Measurements from ENCODE around the gene PEX5L.
"Not testable (repeated sequence)": the region's sequence is repeated elsewhere in the genome, so short reads cannot be mapped to it uniquely, and the experiment has no call there.

PEX5L gene

GRCh38 chr3:180018543-180018942 is 18.2 kb downstream of the PEX5L start:
- H3K4me3 ChIP-seq (ENCODE audit: insufficient read depth, low read depth, low read length, poor library complexity, severe bottlenecking) = no peak overlapping the region
- H3K27ac ChIP-seq (ENCODE audit: insufficient read depth, low read length, poor library complexity, severe bottlenecking) = no peak overlapping the region
- H3K4me1 ChIP-seq (ENCODE audit: control insufficient read depth, insufficient read depth, low read length, poor library complexity, severe bottlenecking) = no peaks in the 10 kb centered on the region
- H3K9me3 ChIP-seq (ENCODE audit: control insufficient read depth, low read length) = no peaks in the 10 kb centered on the region
- no peaks in the 10 kb centered on the region for H3K27me3 ChIP-seq (replicated peaks; ENCODE audit: control insufficient read depth, insufficient read depth, low read length, poor library complexity, severe bottlenecking)
- no peaks in the 10 kb centered on the region for H3K36me3 ChIP-seq (ENCODE audit: control insufficient read depth, insufficient read depth, low read length)
- no peak for DNase-seq

DNA sequence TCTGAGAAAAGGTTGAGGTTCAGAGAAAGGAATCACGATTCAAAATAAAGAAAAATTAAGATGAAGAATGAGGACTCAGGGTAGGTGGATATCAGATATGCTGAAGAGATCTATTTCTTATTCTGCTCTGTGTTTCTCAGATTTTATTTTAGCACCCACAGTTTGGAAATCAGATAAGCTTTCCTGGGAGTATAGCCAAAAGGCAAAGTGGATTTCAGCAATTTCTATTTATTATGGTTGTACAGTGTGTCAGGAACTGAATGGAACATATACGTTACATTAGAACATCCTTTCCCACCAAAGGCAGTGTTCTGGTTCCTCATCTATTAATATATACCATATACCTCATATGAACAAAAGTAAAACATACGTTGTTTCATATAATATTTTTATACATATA is 18.9 kb downstream of the PEX5L start:
- no peaks in the 10 kb centered on the region for H3K36me3 ChIP-seq (ENCODE audit: control insufficient read depth, insufficient read depth, low read length)
- H3K4me3 ChIP-seq (ENCODE audit: insufficient read depth, low read depth, low read length, poor library complexity, severe bottlenecking) = no peak overlapping the region
- no peak for DNase-seq
- no peaks in the 10 kb centered on the region for H3K9me3 ChIP-seq (ENCODE audit: control insufficient read depth, low read length)
- H3K4me1 ChIP-seq (ENCODE audit: control insufficient read depth, insufficient read depth, low read length, poor library complexity, severe bottlenecking) = no peaks in the 10 kb centered on the region
- no peak overlapping the region for H3K27ac ChIP-seq (ENCODE audit: insufficient read depth, low read length, poor library complexity, severe bottlenecking)
- H3K27me3 ChIP-seq (replicated peaks; ENCODE audit: control insufficient read depth, insufficient read depth, low read length, poor library complexity, severe bottlenecking) = no peaks in the 10 kb centered on the region

DNA sequence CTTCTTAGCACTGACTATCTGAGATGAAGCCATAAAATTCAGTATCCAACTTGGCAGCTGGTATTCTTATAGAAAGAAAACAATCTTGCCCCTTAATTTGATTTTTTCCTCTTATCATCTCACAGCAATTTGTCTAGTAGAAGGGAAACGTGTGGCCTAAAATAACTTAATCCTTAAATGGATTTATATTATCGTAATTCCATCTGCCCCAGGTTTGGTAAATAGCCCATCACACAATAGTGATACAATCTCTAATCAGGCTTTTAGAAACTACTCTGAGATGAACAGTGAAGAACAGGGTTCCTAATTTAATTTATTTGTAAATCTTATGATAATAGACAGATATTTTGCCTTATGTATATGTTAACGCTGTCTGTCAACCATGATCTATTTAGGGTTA is 24.8 kb downstream of the PEX5L start:
- H3K36me3 ChIP-seq (ENCODE audit: control insufficient read depth, insufficient read depth, low read length) = no peaks in the 10 kb centered on the region

DNA sequence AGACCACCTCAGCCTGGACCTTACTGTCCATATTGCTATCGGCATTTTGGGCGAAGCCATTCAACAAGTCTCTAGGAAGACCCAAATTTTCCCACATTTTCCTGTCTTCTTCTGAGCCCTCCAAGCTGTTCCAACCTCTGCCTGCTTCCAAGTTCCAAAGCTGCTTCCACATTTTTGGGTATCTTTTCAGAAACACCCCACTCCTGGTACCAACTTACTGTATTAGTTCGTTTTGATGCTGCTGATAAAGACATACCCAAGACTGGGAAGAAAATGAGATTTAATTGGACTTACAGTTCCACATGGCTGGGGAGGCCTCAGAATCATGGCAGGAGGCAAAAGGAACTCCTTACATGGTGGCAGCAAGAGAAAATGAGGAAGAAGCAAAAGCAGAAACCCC is 28.4 kb downstream of the PEX5L start:
- not testable (repeated sequence) for H3K36me3 ChIP-seq (ENCODE audit: control insufficient read depth, insufficient read depth, low read length); H3K9me3 ChIP-seq (ENCODE audit: control insufficient read depth, low read length); H3K27me3 ChIP-seq (replicated peaks; ENCODE audit: control insufficient read depth, insufficient read depth, low read length, poor library complexity, severe bottlenecking); DNase-seq; H3K4me3 ChIP-seq (ENCODE audit: insufficient read depth, low read depth, low read length, poor library complexity, severe bottlenecking); H3K4me1 ChIP-seq (ENCODE audit: control insufficient read depth, insufficient read depth, low read length, poor library complexity, severe bottlenecking); H3K27ac ChIP-seq (ENCODE audit: insufficient read depth, low read length, poor library complexity, severe bottlenecking)

More for the DNA sequence above, 24.8 kb downstream of the PEX5L start:
- Histone ChIP-seq H3K9me3 (ENCODE audit: control insufficient read depth, low read length) (no peaks in the 10 kb centered on the region), H3K4me3 (ENCODE audit: insufficient read depth, low read depth, low read length, poor library complexity, severe bottlenecking) (no peak overlapping the region), H3K27ac (ENCODE audit: insufficient read depth, low read length, poor library complexity, severe bottlenecking) (no peak overlapping the region), H3K4me1 (ENCODE audit: control insufficient read depth, insufficient read depth, low read length, poor library complexity, severe bottlenecking) (no peaks in the 10 kb centered on the region), H3K27me3 (replicated peaks; ENCODE audit: control insufficient read depth, insufficient read depth, low read length, poor library complexity, severe bottlenecking) (no peaks in the 10 kb centered on the region)
- DNase-seq = no peak

GRCh38 chr3:180004542-180004941 is 32.2 kb downstream of the PEX5L start:
- Histone ChIP-seq H3K27me3 (replicated peaks; ENCODE audit: control insufficient read depth, insufficient read depth, low read length, poor library complexity, severe bottlenecking) (no peaks in the 10 kb centered on the region), H3K4me3 (ENCODE audit: insufficient read depth, low read depth, low read length, poor library complexity, severe bottlenecking) (no peak overlapping the region), H3K27ac (ENCODE audit: insufficient read depth, low read length, poor library complexity, severe bottlenecking) (no peak overlapping the region), H3K9me3 (ENCODE audit: control insufficient read depth, low read length) (no peaks in the 10 kb centered on the region), H3K4me1 (ENCODE audit: control insufficient read depth, insufficient read depth, low read length, poor library complexity, severe bottlenecking) (no peaks in the 10 kb centered on the region), H3K36me3 (ENCODE audit: control insufficient read depth, insufficient read depth, low read length) (no peaks in the 10 kb centered on the region)
- no peak for DNase-seq

GRCh38 chr3:180002006-180002405 is 34.7 kb downstream of the PEX5L start:
- no peaks in the 10 kb centered on the region for H3K27me3 ChIP-seq (replicated peaks; ENCODE audit: control insufficient read depth, insufficient read depth, low read length, poor library complexity, severe bottlenecking)
- no peak for DNase-seq
- no peaks in the 10 kb centered on the region for H3K9me3 ChIP-seq (ENCODE audit: control insufficient read depth, low read length)
- no peak overlapping the region for H3K27ac ChIP-seq (ENCODE audit: insufficient read depth, low read length, poor library complexity, severe bottlenecking)
- H3K36me3 ChIP-seq (ENCODE audit: control insufficient read depth, insufficient read depth, low read length) = no peaks in the 10 kb centered on the region
- no peaks in the 10 kb centered on the region for H3K4me1 ChIP-seq (ENCODE audit: control insufficient read depth, insufficient read depth, low read length, poor library complexity, severe bottlenecking)
- H3K4me3 ChIP-seq (ENCODE audit: insufficient read depth, low read depth, low read length, poor library complexity, severe bottlenecking) = no peak overlapping the region

DNA sequence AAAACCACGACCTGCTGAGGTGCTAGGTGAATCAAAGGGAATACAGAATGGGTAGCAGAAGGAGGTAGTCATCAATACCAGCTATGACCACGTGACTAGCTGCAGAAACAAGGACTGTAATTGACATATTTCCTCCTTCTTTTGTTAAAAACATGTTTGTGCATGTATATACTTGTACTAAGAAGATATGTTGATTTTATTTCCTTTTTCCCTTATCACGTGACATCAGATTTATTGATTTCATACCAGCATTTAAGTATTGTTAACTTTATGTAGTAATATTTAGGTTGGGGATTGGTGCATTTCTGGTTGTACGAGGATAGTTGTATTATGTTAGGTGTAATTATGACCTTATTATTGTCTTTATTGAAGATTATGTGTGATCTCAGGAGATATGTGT is 36.2 kb downstream of the PEX5L start:
- no peaks in the 10 kb centered on the region for H3K4me1 ChIP-seq (ENCODE audit: control insufficient read depth, insufficient read depth, low read length, poor library complexity, severe bottlenecking)
- H3K4me3 ChIP-seq (ENCODE audit: insufficient read depth, low read depth, low read length, poor library complexity, severe bottlenecking) = no peak overlapping the region
- no peaks in the 10 kb centered on the region for H3K36me3 ChIP-seq (ENCODE audit: control insufficient read depth, insufficient read depth, low read length)
- no peak for DNase-seq
- H3K27me3 ChIP-seq (replicated peaks; ENCODE audit: control insufficient read depth, insufficient read depth, low read length, poor library complexity, severe bottlenecking) = no peaks in the 10 kb centered on the region
- no peaks in the 10 kb centered on the region for H3K9me3 ChIP-seq (ENCODE audit: control insufficient read depth, low read length)
- H3K27ac ChIP-seq (ENCODE audit: insufficient read depth, low read length, poor library complexity, severe bottlenecking) = no peak overlapping the region

DNA sequence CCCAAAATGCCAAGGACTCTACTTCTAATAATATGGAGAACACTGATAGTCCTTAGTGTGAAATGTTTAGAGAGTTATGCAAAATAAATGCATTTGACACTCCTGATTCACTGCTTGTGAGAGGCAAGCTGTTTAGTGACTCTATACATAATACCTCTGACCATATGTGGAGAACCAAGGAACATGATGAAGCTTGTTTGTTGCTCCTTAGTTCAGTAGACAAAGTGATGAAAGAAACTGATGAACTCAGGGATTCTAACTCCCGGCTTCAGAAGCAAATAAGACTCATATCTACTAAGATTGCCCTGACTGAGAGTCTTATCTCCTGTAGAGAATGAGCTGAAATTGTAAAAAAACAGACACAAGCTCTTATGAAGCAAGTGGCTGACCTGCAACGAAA is 41.3 kb downstream of the PEX5L start:
- H3K27me3 ChIP-seq (replicated peaks; ENCODE audit: control insufficient read depth, insufficient read depth, low read length, poor library complexity, severe bottlenecking) = no peaks in the 10 kb centered on the region
- no peaks in the 10 kb centered on the region for H3K36me3 ChIP-seq (ENCODE audit: control insufficient read depth, insufficient read depth, low read length)
- no peak overlapping the region for H3K27ac ChIP-seq (ENCODE audit: insufficient read depth, low read length, poor library complexity, severe bottlenecking)
- DNase-seq = no peak
- H3K4me1 ChIP-seq (ENCODE audit: control insufficient read depth, insufficient read depth, low read length, poor library complexity, severe bottlenecking) = no peaks in the 10 kb centered on the region
- no peaks in the 10 kb centered on the region for H3K9me3 ChIP-seq (ENCODE audit: control insufficient read depth, low read length)
- H3K4me3 ChIP-seq (ENCODE audit: insufficient read depth, low read depth, low read length, poor library complexity, severe bottlenecking) = no peak overlapping the region

- no peaks in the 10 kb centered on the region for H3K36me3 ChIP-seq (ENCODE audit: control insufficient read depth, insufficient read depth, low read length)
- H3K4me1 ChIP-seq (ENCODE audit: control insufficient read depth, insufficient read depth, low read length, poor library complexity, severe bottlenecking) = no peaks in the 10 kb centered on the region
- no peaks in the 10 kb centered on the region for H3K27me3 ChIP-seq (replicated peaks; ENCODE audit: control insufficient read depth, insufficient read depth, low read length, poor library complexity, severe bottlenecking)
- H3K4me3 ChIP-seq (ENCODE audit: insufficient read depth, low read depth, low read length, poor library complexity, severe bottlenecking) = no peak overlapping the region
- no peak for DNase-seq
- H3K27ac ChIP-seq (ENCODE audit: insufficient read depth, low read length, poor library complexity, severe bottlenecking) = no peak overlapping the region
- H3K9me3 ChIP-seq (ENCODE audit: control insufficient read depth, low read length) = no peaks in the 10 kb centered on the region
Observed at GRCh38 chr3:179991883-179992282, 44.9 kb downstream of the PEX5L start.

DNA sequence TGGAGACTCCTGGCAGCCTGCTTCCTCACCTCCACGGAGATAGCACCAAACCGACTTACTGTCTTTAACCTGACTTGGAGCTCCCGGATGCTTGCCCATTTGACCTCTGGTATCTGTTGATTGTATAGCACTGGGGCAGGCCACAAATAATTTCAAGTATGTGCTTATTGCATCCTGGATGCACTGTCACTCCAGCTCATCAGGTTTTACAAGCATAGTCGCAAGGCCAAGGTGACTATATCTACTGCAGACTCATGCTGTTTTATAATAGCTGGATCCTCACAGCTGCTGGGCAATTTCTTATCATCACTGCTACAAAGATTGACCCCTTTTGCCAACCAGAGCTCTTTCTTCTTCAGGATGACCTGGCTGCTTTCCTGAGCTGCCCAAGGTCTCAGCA is 45.6 kb downstream of the PEX5L start:
- Histone ChIP-seq H3K27ac (ENCODE audit: insufficient read depth, low read length, poor library complexity, severe bottlenecking) (no peak overlapping the region), H3K27me3 (replicated peaks; ENCODE audit: control insufficient read depth, insufficient read depth, low read length, poor library complexity, severe bottlenecking) (no peaks in the 10 kb centered on the region), H3K4me1 (ENCODE audit: control insufficient read depth, insufficient read depth, low read length, poor library complexity, severe bottlenecking) (no peaks in the 10 kb centered on the region), H3K36me3 (ENCODE audit: control insufficient read depth, insufficient read depth, low read length) (no peaks in the 10 kb centered on the region), H3K4me3 (ENCODE audit: insufficient read depth, low read depth, low read length, poor library complexity, severe bottlenecking) (no peak overlapping the region), H3K9me3 (ENCODE audit: control insufficient read depth, low read length) (no peaks in the 10 kb centered on the region)
- no peak for DNase-seq

- Histone ChIP-seq H3K4me1 (ENCODE audit: control insufficient read depth, insufficient read depth, low read length, poor library complexity, severe bottlenecking) (no peaks in the 10 kb centered on the region), H3K4me3 (ENCODE audit: insufficient read depth, low read depth, low read length, poor library complexity, severe bottlenecking) (no peak overlapping the region), H3K9me3 (ENCODE audit: control insufficient read depth, low read length) (no peaks in the 10 kb centered on the region), H3K36me3 (ENCODE audit: control insufficient read depth, insufficient read depth, low read length) (no peaks in the 10 kb centered on the region), H3K27me3 (replicated peaks; ENCODE audit: control insufficient read depth, insufficient read depth, low read length, poor library complexity, severe bottlenecking) (no peaks in the 10 kb centered on the region), H3K27ac (ENCODE audit: insufficient read depth, low read length, poor library complexity, severe bottlenecking) (no peak overlapping the region)
- DNase-seq = no peak
Observed at GRCh38 chr3:179981646-179982045, 55.1 kb downstream of the PEX5L start.

Data from effector memory CD4-positive, alpha-beta T cell (primary cell).